HL-60/S4 (cell line): ENCODE measurements around the gene SCYGR2.

Experiments used
- in situ Hi-C: fragments of 300-500 bp; cut with MboI; formaldehyde crosslinking; loops from 2 replicates; pipeline ENCODE4 v1.14.3; 2022; ENCODE audit warnings: low sequenced_read_pairs

The SCYGR2 gene

DNA sequence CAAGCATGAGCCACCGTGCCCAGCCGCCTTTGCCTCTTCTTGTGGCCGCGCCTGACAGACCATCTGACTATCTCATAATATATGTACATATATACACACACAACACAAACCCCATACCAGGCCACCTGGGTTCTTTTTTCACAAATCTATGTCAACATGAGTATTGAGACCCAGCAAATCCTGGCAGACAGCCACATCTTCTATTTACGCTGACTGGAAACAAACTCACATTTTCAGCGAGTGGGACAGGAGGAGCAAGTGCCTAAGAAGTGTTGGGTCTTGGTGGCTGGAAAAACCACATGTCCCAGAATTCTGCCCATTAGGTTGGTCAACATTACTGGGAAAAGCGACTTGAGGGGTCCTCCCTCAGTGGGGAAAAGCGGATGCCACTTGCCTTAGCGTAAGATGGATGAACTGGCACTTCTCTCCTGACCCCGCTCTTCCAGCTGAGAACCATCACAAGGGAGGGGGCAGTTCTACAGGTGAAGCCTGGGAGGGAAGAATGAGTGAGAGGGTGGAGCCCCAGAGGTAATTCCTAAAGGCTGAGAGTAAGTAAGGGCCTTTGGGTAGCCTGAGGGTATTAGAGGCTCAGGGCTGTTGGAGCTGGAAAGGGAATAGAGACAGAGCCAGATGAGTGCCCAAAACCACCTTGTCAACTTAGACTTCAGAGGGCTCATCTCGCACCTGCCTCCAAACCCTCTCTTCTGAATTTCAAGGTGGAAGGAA is 14.0 kb downstream of the SCYGR2 start:
- in situ Hi-C loops: no loop called here

DNA sequence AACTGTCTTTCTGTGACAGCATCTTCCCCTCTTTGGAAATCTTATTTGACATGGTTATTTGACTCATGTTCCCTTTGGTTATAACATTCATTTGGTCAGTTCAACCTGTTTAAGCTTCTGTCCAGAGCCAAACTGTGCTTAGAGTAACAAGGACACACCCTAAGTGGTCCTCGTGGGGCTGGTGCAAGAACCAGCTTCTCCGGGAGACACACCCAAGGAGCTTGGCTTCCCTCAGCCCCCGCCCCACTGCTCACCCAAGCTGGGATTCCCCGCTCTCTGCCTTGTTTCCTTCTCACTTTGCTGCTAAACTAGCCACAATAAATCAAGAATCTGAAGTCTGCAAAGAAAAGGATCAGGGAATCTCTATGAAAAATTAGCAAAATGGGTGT is 14.6 kb downstream of the SCYGR2 start:
- in situ Hi-C loops: no loop called here

DNA sequence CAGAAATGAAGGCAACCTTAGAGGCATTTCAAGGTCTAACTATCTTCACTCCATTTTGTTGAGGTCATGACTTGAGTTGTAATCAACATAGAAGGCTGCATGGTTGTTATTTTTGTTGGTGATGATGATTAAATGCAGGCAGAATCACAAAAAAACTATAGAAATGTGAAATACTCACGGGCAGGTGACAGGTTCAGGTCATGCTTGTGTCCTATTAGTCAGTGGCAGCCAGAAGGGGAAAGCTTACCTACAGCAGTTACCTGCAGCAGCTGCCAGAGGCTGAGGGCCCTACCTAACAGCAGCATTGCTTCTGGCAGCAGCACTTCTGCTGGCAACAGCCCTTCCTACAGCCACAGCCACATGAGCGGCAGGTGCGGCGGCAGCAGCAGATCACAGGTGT is 15.6 kb downstream of the SCYGR2 start:
- in situ Hi-C loops: no loop called here

DNA sequence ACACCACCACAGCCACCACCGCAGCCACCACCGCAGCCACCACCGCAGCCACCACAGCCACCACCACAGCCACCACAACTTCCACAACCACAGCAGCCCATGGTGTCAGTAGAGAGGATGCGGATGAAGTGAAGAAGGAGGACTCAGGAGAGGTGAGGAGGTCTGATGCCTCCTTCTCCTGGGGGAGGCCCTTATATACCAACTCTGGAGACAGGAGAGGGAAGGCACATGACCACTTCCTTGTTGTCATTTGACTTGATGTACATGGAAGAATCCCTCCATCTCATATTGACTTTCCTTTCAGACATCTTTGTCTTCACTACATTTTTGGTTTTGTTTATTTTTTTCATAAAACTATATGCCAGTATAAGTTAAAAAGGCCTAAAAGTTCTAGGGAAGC is 16.0 kb downstream of the SCYGR2 start, which contains the start of gene SCYGR3:
SCYGR3 (minus strand) TSS at position 101 of the 400 bp plus-strand sequence; CDS start at position 101, 0 bp downstream.
- in situ Hi-C loops: no loop called here

DNA sequence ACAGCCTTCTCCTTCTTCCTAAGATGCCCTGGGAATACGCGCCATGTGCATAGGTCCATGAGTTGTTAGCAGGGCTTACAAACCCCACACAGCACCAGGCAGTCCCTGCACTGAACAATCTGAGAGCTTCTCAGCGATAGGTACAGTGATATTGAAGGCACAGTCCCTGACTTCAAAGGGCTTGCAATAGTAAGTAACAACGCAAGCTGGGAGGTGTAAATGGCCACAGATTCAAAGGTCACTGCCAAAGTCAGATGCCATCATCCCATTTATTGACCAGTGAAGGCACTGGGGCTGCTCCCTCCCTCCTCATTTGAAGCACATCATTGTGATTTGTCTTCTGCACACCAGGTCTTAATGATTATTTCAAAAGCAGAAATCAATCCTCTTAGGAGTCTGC is 16.5 kb downstream of the SCYGR2 start:
- in situ Hi-C loops: no loop called here

DNA sequence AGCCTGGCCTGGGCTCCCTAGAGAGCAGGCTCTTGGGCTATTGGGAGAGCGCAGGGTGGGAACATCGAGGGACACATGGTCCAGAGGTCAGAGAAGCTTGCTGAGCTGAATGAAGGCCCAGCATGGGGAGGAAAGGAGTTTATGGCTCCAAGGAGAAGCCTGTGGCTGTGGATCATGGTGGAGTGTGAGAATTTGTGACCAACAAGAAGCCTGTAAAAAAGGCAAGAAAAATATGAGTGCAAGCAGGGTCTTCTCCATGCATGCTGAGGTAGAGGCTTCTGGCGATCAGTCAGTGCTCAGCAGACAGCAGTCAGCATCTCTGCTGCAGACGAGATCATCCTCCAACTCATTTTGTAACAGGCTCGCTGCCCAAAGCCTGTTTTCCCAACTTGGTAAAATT is 17.2 kb downstream of the SCYGR2 start:
- in situ Hi-C loops: no loop called here

DNA sequence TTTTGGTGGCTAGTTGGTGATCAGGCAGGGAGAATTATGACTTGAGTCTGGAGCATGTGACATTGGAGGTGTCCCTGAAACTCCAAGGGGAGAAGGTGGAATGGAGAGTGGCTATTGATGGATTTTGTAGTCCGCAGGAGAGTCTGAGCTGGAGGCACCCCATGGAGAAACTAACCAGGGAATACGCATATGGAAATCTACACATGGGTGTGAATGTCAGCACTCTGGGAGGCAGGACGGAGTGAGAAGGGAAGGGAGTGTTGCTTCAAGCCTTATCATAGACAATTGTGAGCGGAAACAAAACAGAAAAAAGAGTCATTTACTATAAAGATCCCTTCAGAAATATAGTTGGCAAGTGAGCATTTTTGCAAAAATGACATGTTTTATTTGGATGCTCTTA is 17.9 kb downstream of the SCYGR2 start:
- in situ Hi-C loops: no loop called here

DNA sequence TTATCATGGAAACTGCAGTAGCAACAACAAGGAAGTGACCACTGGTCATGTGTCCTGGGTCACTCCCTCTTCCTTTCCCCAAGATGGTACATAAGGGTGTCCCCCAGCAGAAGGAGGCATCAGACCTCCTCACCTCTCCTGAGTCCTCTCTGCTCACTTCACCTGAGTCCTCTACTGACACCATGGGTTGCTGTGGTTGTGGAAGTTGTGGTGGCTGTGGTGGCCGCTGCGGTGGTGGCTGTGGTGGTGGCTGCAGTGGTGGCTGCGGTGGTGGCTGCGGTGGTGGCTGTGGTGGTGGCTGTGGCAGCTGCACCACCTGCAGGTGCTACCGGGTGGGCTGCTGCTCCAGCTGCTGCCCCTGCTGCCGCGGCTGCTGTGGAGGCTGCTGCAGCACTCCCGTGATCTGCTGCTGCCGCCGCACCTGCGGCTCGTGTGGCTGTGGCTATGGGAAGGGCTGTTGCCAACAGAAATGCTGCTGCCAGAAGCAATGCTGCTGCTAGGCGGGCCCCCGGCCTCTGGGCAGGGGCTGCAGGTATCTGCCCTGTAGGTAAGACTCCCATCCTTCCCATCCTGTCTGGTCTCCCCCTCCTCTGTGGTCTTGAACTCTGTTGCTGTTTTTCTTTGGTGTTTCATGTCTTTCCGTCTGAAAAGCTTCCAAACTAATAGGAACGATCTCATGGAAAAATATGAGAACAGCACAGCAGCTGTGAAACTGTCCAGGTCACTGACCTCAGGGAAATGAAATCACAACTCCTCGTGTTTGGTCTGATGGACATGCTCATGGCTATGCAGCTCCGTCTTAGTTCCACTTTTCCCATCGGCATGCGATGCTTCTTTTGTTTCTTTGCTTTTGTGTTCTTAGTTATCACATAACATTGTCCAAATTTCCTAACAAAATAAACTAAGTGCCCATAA is 18.9 kb downstream of the SCYGR2 start, which contains the start of gene SCYGR4:
SCYGR4 (plus strand) TSS at position 183 of the 915 bp plus-strand sequence; CDS start at position 183, 0 bp downstream.
- in situ Hi-C loops: no loop called here

DNA sequence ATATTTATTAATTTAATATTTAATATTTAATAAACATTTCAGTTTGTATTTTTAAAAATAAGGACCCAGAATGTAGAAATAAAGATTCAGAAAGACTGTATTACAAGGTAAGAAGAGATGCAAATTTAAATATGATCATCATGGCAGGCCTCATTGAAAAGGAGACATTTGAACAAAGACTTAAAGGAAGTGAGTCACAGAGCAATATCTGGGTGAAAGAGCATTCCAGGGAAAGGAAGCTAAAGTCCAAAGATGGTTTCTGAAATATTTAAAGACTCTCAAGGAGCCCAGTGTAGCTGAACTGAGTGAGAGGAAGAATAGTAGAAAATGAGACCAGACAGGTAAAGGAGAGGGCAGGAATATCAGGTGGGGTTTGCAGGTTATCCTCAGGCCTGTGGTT is 24.5 kb downstream of the SCYGR2 start:
- in situ Hi-C loops: no loop called here

DNA sequence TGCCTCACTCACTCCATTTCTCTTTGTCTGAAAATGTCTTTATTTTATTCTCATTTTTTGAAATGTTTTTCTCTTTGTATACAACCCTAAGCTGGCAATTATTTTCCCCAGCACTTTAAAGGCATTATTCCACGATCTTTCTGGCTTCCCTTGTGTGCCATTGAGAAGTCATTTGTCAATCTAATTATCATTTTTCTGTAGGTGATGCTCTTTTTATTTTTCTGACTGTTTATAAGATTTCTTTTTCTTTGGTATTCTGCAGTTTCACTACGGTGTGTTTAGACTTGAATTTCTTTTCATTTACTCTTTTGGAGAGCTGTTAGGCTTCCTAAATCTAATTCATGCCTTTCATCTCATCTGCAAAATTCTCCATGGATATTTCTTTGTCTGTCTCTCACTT is 26.7 kb downstream of the SCYGR2 start:
- in situ Hi-C loops: no loop called here

DNA sequence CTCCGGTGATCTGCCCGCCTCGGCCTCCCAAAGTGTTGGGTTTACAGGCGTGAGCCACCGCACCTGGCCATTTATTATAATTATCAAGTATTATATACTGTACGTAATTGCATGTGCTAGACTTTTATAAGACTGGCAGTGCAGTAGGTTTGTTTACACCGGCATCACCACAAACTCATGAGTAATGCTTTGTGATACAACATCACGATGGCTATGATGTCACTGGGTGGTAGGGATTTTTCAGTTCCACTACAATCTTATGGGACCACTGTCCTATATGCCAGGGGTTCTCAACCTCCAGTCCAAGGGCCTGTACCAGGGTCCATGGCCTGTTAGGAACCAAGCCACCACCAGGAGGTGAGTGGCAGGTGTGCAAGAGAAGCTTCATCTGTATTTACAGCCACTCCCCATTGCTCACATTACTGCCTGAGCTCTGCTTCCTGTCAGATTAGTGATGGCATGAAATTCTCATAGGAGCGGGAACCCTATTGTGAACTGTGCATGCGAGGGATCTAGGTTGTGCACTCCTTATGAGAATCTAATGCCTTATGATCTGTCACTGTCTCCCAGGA is 28.0 kb downstream of the SCYGR2 start:
- in situ Hi-C loops: no loop called here

DNA sequence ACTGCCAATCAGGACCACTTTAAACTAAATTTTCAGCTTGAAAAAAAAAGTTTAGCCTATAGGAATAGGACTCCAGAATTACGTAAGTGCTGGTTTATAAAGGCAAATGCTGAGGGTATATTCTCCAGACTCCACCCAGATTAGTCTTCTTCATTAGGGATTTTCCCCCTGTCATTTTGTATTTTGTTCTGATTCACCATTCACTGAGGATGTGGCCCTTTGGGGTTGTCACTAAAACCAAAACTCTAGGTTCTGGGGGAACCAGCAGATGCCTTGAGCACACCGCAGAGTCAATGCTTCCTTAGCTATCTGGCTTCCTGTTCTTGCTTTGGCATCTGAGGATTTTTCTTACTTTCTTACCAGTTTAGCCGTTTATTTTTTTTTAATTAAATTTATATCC is 29.1 kb downstream of the SCYGR2 start:
- in situ Hi-C loops: no loop called here

DNA sequence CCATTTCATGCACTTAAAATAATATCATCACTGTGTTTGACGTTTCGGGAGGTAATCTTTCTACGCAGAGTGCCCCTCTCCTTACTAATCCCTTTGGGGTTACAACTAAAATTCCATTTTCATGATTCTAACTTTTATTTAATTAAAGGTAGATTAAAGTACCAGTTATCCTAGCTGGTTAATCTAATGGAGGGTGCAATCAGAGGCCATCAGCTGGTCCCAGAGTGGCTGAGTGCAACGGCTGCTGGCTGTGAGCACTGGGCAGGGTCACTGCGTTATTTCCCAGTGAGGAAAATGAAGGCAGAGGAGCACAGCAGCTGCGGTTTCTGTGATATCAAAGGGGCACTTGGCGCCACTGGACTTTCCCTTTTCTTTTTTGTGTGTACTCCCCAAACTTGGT is 30.7 kb downstream of the SCYGR2 start:
- in situ Hi-C loops: no loop called here

DNA sequence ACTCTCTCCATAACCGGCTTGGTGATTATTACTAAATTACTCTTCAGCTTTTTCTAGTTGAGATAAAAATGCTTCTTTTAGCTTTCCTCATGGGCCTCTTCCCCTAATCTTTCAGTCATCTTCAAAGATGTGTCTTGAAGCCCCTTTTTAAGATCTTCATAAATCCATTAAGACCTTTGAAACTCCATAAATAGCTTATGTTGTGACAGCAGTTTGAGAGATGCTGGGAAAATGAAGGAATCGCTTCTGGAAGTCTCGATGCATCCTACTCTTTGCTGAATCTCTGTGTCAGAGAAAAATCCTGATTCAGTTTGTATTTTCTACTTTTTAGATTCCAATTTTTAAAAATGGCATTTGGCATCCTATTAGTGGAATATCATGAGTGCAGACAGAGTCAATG is 31.6 kb downstream of the SCYGR2 start:
- in situ Hi-C loops: no loop called here

DNA sequence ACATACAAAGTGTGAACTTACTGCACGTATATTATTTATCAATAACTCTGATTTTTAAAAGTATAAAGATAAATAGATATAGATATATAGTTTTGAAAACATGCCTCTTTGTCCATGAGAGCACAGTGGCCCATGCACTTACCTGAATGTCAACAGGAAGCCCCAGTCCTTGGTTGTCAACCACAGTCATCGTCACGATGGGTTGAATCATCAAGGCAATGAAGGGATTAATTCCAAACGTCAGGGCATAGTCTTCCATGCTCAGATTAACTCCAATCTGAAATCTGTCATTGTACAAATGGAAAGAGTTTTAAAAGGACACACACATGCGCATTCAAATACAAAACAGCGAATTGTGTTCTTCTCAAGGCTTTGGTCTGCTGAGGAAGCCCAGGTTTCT is 34.1 kb downstream of the SCYGR2 start:
- in situ Hi-C loops: no loop called here

DNA sequence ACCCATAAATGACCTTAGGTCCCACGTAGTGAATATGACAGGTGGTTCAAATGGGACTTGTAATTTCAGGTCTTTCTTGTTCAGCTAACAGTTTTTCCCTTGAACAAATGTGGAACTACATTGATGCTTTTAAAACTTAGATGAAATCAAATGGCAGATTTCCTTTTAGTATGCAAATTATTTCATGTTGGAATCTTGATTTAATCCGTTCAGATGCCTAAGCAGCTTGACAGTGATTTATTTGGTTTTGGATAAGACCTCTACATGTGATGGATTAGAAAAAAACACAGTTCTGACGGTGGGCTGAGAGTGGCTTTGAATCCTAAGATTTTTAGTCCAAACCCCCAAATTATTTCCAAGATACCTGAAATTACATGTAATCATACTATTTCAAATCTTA is 35.5 kb downstream of the SCYGR2 start:
- in situ Hi-C loops: no loop called here

DNA sequence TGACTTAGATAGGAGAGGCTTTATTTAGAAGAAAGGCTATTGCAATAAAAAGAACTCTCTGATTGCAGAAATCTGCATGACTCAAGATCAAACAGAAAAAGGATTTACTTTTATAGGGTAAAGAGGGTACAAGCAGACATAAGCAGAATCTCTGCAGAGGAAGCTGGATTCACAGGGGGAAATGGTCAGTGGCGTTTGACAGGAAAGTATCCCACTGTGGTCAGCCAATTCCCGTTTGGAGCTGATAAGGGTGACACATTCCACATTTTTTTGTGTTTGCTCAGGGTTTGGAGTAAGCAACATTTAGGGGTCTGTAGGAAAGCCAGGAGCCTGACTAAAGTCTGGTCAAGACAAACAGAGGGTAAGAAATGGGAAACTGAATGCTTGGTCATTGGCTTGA is 44.0 kb downstream of the SCYGR2 start:
- in situ Hi-C loops: no loop called here

DNA sequence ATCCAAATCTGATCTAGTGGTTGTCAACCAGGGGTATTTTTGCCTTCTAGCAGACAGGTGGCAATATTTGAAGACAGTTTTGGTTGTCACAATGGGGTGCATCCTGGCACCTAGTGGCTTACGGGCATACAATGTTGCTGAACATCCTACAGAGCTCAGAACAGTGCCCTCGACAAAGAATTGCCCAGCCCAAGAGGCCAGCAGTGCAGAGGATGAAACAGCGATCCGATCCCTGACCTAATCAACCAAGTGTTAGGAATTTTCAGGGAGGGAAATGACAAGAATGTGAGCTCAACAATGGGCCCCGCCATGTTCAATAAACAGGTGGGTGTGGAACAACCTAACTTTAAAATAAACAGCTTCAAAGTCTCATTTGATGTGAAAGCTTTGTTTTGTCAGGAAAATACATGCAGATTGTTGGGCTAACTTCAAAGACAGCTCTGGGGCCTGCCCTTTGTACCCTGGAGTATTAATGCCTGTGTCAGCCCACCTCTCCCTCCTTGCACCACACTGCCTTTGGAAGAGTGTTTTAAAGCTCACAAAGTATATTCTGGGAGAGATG is 45.4 kb downstream of the SCYGR2 start:
- in situ Hi-C loops: no loop called here
